A673 (cell line): ENCODE results near the gene RBM34. TPM values are rescaled to one million over a fixed set of nuclear protein-coding genes. Genes with fewer than 3 reads are reported as not detected.

Source experiments
- BruUV-seq: library from RNA; stranded (reverse); fragments of 400-500 nt; replicated peaks from 2 replicates; lab custom pipeline; 2021; lab: Mats Ljungman, UMichigan
- CTCF ChIA-PET: fragments of 300-600 bp; sonication (Branson Sonifier 250); formaldehyde crosslinking; loops from one replicate; lab custom pipeline; 2022; ENCODE audit warnings: antibody characterized with exemption; lab: Charles Lee
- POLR2A ChIA-PET: fragments of 300-600 bp; sonication (Branson Sonifier 250); formaldehyde crosslinking; loops from one replicate; lab custom pipeline; 2022; ENCODE audit warnings: antibody characterized with exemption; ENCODE audit not compliant: low non-redundant PET; lab: Charles Lee
- DNase-seq: peaks from one replicate; pipeline ENCODE4 v3.0.0-alpha.2; 2015; ENCODE audit warnings: low spot score
- H3K27ac ChIP-seq: fragments of 200-600 bp; sonication (generic); 2 replicates; pipeline ENCODE4 v1.5.1; 2016; ENCODE audit warnings: mixed run types, low read depth, mild to moderate bottlenecking, mixed read lengths, antibody characterized with exemption, low read length; ENCODE audit not compliant: poor library complexity, severe bottlenecking
- H3K27me3 ChIP-seq: fragments of 200-600 bp; sonication (generic); replicated peaks from 2 replicates; pipeline ENCODE4 v1.6.1; 2017; ENCODE audit warnings: mixed run types, low read depth, mild to moderate bottlenecking, mixed read lengths, antibody characterized with exemption, low read length; ENCODE audit not compliant: insufficient read depth, poor library complexity
- H3K36me3 ChIP-seq: fragments of 200-600 bp; sonication (generic); 2 replicates; pipeline ENCODE4 v1.6.1; 2016; ENCODE audit warnings: mixed run types, mild to moderate bottlenecking, mixed read lengths, antibody characterized with exemption, low read length; ENCODE audit not compliant: insufficient read depth, poor library complexity, severe bottlenecking
- H3K4me1 ChIP-seq: fragments of 200-600 bp; sonication (generic); 2 replicates; pipeline ENCODE4 v1.6.1; 2017; ENCODE audit warnings: mixed run types, mild to moderate bottlenecking, mixed read lengths, antibody characterized with exemption, low read length; ENCODE audit not compliant: insufficient read depth, poor library complexity, severe bottlenecking
- H3K4me3 ChIP-seq: fragments of 200-600 bp; sonication (generic); 2 replicates; pipeline ENCODE4 v1.5.1; 2016; ENCODE audit warnings: low read depth, mixed run types, mild to moderate bottlenecking, mixed read lengths, low read length; ENCODE audit not compliant: poor library complexity, severe bottlenecking
- H3K9me3 ChIP-seq: fragments of 200-600 bp; sonication (generic); 2 replicates; pipeline ENCODE4 v1.6.1; 2016; ENCODE audit warnings: mixed run types, low read depth, mild to moderate bottlenecking, mixed read lengths, antibody characterized with exemption, low read length; ENCODE audit not compliant: poor library complexity, severe bottlenecking
- EZH2 ChIP-seq: fragments of 200-600 bp; sonication (generic); IDR thresholded peaks from 2 replicates; pipeline ENCODE4 v1.6.1; 2017; ENCODE audit warnings: borderline replicate concordance, low read depth, mild to moderate bottlenecking, mixed read lengths, antibody characterized with exemption, low read length; ENCODE audit not compliant: poor library complexity, severe bottlenecking
- intact Hi-C: fragments of 100-400 bp; cut with micrococcal nuclease; formaldehyde crosslinking; loops from one replicate; pipeline ENCODE4 v1.10.0; 2022; ENCODE audit not compliant: unreplicated experiment
- total RNA-seq: library from RNA; stranded (reverse); gene quantifications from 2 replicates; pipeline ENCODE4 v1.2.3, GENCODE V29; 2021
- TF ChIP-seq, protein P1 (sequence below): fragments of 300-800, 200-600 bp; sonication (generic); conservative IDR thresholded peaks from 2 replicates; pipeline ENCODE4 v1.5.1; 2017; ENCODE audit warnings: low read depth, mild to moderate bottlenecking, antibody characterized with exemption, low read length, moderate library complexity, mixed read lengths

The RBM34 gene
- total RNA-seq, 1 experiment from 2014 or later = 69.4 TPM

DNA sequence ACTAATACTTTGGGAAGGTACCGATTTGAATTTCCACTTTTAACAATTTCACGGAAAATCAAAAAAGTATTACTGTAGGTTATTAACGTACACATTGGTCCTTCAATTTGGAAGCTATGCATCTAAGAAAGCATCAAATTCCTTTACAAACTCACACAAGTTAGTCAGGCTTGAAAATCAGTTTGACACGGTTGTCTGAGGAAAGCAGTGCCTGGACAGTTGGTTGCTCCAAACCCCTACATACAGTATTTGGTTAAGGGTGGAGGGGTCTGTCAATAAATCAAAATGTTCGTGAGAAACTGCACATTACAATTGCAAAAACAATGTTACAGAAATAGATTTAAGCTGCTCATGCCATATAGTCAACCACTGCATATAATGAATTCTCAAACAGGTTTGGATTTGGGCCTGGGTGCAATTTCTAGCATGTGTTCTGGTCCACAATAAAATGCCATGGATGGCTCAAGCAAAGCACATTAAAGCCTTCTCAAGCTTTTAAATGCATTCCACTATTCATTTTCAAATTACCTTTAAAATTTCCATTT is 19.9 kb upstream of the RBM34 start:
- no peak overlapping the region for H3K27ac ChIP-seq
- ChIA-PET POLR2A (no interaction called here), CTCF (no interaction called here)
- no peak for TF ChIP-seq EZH2
- TF ChIP-seq, protein P1, sequence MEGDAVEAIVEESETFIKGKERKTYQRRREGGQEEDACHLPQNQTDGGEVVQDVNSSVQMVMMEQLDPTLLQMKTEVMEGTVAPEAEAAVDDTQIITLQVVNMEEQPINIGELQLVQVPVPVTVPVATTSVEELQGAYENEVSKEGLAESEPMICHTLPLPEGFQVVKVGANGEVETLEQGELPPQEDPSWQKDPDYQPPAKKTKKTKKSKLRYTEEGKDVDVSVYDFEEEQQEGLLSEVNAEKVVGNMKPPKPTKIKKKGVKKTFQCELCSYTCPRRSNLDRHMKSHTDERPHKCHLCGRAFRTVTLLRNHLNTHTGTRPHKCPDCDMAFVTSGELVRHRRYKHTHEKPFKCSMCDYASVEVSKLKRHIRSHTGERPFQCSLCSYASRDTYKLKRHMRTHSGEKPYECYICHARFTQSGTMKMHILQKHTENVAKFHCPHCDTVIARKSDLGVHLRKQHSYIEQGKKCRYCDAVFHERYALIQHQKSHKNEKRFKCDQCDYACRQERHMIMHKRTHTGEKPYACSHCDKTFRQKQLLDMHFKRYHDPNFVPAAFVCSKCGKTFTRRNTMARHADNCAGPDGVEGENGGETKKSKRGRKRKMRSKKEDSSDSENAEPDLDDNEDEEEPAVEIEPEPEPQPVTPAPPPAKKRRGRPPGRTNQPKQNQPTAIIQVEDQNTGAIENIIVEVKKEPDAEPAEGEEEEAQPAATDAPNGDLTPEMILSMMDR = no peak
- no peaks in the 10 kb centered on the region for H3K9me3 ChIP-seq
- BruUV-seq = no TSS peak
- no peaks in the 10 kb centered on the region for H3K27me3 ChIP-seq
- intact Hi-C loops = no loop called here
- no peaks in the 10 kb centered on the region for H3K4me1 ChIP-seq
- H3K4me3 ChIP-seq = no peak overlapping the region
- DNase-seq = no peak
- H3K36me3 ChIP-seq = peaks cover 17% of the 10 kb centered on the region

DNA sequence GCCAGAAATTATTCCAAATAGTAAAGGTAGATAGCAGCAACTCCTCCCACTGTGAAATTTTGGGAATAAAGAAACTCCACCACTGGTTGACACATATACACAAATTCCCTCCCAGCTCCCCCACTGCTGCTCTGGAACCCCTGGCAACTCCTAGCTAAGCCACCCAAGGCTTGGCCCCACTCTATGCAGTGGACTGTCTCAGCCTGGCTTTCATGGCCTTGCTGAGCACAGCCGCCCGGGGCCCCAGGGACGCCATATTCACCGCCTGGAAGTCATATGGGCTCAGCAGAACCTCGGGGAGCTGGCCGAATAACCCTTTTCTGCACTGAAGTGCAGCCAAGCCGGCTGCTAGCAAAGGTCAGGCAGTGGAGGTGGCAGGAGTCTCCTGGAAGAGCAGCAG is 15.4 kb upstream of the RBM34 start:
- H3K36me3 ChIP-seq = peaks cover 7% of the 10 kb centered on the region

DNA sequence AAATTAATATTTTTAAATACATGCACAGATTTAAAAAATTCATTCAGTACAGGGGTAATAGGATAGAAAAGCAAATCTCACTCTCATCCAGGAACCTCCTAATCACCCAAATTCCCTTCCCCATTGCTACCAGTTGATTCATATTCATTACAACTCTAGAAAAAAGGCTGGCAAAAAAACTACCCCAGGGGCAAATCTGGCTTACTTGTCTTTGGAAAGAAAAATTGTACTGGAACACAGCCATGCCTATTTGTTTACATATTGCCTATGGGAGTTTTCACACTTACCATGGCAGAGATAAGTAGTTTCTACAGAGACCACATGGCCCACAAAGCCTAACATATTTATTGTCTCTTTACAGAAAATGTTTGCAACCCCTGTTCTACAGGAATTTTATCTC is 8.9 kb upstream of the RBM34 start:
- no TSS peak for BruUV-seq
- Histone ChIP-seq H3K4me3 (no peak overlapping the region), H3K4me1 (no peaks in the 10 kb centered on the region), H3K27ac (no peak overlapping the region), H3K9me3 (no peaks in the 10 kb centered on the region), H3K27me3 (no peaks in the 10 kb centered on the region), H3K36me3 (no peaks in the 10 kb centered on the region)
- ChIA-PET CTCF (no interaction called here), POLR2A (no interaction called here)
- intact Hi-C loops = no loop called here
- TF ChIP-seq, protein P1 = no peak
- TF ChIP-seq EZH2 = no peak
- no peak for DNase-seq

More for the DNA sequence above, 15.4 kb upstream of the RBM34 start:
- no peaks in the 10 kb centered on the region for H3K9me3 ChIP-seq
- POLR2A ChIA-PET = no interaction called here
- no TSS peak for BruUV-seq
- H3K27me3 ChIP-seq = no peaks in the 10 kb centered on the region
- no peak overlapping the region for H3K27ac ChIP-seq
- intact Hi-C loops = no loop called here
- CTCF ChIA-PET = no interaction called here
- no peaks in the 10 kb centered on the region for H3K4me1 ChIP-seq
- no peak overlapping the region for H3K4me3 ChIP-seq
- no peak for DNase-seq
- no peak for TF ChIP-seq EZH2
- TF ChIP-seq, protein P1 = no peak
